WTC11 (cell line): Measurements from ENCODE around the gene CAMK2D.

Experiments
- CREB1 ChIP-seq: sonication (generic); formaldehyde crosslinking; IDR thresholded peaks from 2 replicates; pipeline ENCODE4 v1.8.0; 2023; ENCODE audit warnings: mild to moderate bottlenecking, missing genetic modification reagents
- CTCF ChIP-seq: fragments of 200-600 bp; IDR thresholded peaks from 2 replicates; pipeline ENCODE4 v1.8.0; 2022; ENCODE audit warnings: antibody characterized with exemption
- SOX15 ChIP-seq: fragments of 250-450 bp; sonication (Bioruptor Pico); IDR thresholded peaks from 2 replicates; pipeline ENCODE4 v1.9.0; 2021; ENCODE audit warnings: mild to moderate bottlenecking
- ZNF263 ChIP-seq: sonication (generic); formaldehyde crosslinking; IDR thresholded peaks from 2 replicates; pipeline ENCODE4 v1.8.1; 2022; ENCODE audit warnings: low read depth, mild to moderate bottlenecking, moderate library complexity, missing genetic modification reagents
- ZNF416 ChIP-seq: fragments of 250-450 bp; sonication (Bioruptor Pico); IDR thresholded peaks from 2 replicates; pipeline ENCODE4 v1.9.0; 2021; ENCODE audit warnings: mild to moderate bottlenecking, inconsistent platforms
- TF ChIP-seq, protein P1 (sequence below): sonication (generic); formaldehyde crosslinking; IDR thresholded peaks from 2 replicates; pipeline ENCODE4 v1.8.0; 2022; ENCODE audit warnings: mild to moderate bottlenecking, missing genetic modification reagents

GRCh38 chr4:113438596-113438995 lies 322.9 kb downstream of the CAMK2D start:
- TF ChIP-seq CTCF (no peak), ZNF263 (CRISPR knock-in tag) (no peak), CREB1 (CRISPR knock-in tag) (no peak), SOX15 (CRISPR knock-in tag) (no peak), ZNF416 (no peak)
- TF ChIP-seq, protein P1, sequence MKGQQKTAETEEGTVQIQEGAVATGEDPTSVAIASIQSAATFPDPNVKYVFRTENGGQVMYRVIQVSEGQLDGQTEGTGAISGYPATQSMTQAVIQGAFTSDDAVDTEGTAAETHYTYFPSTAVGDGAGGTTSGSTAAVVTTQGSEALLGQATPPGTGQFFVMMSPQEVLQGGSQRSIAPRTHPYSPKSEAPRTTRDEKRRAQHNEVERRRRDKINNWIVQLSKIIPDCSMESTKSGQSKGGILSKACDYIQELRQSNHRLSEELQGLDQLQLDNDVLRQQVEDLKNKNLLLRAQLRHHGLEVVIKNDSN (CRISPR knock-in tag) = no peak
